Heart left ventricle (tissue), 13 donors: ENCODE measurements around the gene CEP19.

Experiments used
- CTCF ChIP-seq, 12 donors: fragments of 200-600 bp; sonication (generic) in 4 of 12; IDR thresholded peaks; one replicate each; pipeline versions ENCODE4 v1.5.0 to v1.8.0; 2018 to 2022; ENCODE audit warnings: antibody characterized with exemption in 12 of 12, mild to moderate bottlenecking in 5 of 12
- POLR2A ChIP-seq, 2 donors: fragments of 450-650 bp; IDR thresholded peaks; one replicate each; pipeline ENCODE4 v1.6.1; 2017; ENCODE audit warnings: antibody characterized with exemption in 2 of 2, mild to moderate bottlenecking in 2 of 2, moderate library complexity in 2 of 2
- donor health status: ischemic (EF 13 %, LVEDD 7.1; RV severe dilation, severe dysfunction).
- donor health status: DM: no; HTN: yes; CAD: no.
- donor health status: DM: no; HTN: no; CAD: no.
- donor health status: ischemic (EF 25% LVEDD 6.9; RV normal size, moderate dysfunction).
- donor health status: ischemic (EF 25% LVEDD 5.7; RV mildly dilated, moderate dysfunction).
- donor health status: ischemic (EF 35%, LVEDD 5.7; RV mildly dilated, moderate dysfunction).
- donor health status: nonischemic (EF 11% LVEDD 7.7; RV severe dilation, severe dysfunction).
- donor health status: DM: yes; HTN: yes; CAD: no.
- donor health status: PGD.
- donor health status: ischemic (EF 29% LVEDD 5.4; RV normal size, mild dysfunction).
- donor health status: nonischemic (EF 23%, LVEDD 6.1; RV moderate dilation, normal function).

- TF ChIP-seq CTCF (IDR thresholded peaks at IDR 0.05), result no peak
- TF ChIP-seq POLR2A (IDR thresholded peaks at IDR 0.05), result no peak
These were observed 42.3 kb upstream of the CEP19 start for GRCh38 chr3:196754091-196754981.
